GM12874 (cell line): ENCODE results near the gene SPAG7.

ENCODE experiments used
- TF ChIP-seq, protein P1 (sequence below): IDR thresholded peaks from 2 replicates; pipeline ENCODE4 v1.5.1; 2011; ENCODE audit warnings: low read depth, mild to moderate bottlenecking, control low read depth, low read length, moderate library complexity; ENCODE audit not compliant: insufficient read depth

Gene SPAG7

DNA sequence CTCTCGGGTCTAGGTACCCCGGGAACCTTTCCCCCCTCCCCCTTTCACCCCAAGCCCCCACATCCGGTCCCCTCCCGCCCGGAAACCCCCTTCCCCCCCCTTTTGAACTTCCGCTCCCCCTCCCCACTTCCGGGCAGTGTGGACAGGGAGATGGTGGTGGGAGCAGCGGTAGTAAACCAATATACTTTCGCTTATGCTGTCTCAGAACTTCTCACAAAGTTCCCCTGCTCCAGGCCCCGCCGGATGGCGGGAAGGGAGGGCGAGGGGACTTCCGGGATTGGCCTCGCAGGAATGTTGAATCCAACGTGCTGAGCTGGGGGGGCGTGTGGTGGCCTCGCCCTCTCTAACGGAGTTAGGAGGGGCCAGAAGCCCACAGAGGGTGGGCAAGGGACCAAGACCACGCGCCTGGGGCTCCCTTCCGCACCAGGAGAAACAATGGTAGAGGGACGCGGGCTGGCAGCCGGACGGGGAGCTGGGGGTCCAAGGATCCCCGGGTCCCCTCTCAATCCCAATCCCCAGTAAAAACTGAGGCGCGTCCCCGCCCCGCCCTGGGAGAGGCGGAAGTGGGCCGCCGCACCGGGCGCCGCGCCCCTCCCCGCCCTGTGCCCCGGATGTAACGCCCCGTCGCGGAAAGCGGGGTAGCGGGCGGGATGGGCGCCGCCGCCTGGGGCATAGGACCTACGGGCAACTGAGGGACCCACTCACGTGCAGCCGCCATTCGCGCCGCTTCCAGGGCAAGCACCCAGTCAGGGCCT lies 20.0 kb downstream of the SPAG7 start:
- TF ChIP-seq, protein P1, sequence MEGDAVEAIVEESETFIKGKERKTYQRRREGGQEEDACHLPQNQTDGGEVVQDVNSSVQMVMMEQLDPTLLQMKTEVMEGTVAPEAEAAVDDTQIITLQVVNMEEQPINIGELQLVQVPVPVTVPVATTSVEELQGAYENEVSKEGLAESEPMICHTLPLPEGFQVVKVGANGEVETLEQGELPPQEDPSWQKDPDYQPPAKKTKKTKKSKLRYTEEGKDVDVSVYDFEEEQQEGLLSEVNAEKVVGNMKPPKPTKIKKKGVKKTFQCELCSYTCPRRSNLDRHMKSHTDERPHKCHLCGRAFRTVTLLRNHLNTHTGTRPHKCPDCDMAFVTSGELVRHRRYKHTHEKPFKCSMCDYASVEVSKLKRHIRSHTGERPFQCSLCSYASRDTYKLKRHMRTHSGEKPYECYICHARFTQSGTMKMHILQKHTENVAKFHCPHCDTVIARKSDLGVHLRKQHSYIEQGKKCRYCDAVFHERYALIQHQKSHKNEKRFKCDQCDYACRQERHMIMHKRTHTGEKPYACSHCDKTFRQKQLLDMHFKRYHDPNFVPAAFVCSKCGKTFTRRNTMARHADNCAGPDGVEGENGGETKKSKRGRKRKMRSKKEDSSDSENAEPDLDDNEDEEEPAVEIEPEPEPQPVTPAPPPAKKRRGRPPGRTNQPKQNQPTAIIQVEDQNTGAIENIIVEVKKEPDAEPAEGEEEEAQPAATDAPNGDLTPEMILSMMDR = no peak

GRCh38 chr17:4947010-4947410 lies 20.6 kb downstream of the SPAG7 start:
- TF ChIP-seq, protein P1 = no peak

DNA sequence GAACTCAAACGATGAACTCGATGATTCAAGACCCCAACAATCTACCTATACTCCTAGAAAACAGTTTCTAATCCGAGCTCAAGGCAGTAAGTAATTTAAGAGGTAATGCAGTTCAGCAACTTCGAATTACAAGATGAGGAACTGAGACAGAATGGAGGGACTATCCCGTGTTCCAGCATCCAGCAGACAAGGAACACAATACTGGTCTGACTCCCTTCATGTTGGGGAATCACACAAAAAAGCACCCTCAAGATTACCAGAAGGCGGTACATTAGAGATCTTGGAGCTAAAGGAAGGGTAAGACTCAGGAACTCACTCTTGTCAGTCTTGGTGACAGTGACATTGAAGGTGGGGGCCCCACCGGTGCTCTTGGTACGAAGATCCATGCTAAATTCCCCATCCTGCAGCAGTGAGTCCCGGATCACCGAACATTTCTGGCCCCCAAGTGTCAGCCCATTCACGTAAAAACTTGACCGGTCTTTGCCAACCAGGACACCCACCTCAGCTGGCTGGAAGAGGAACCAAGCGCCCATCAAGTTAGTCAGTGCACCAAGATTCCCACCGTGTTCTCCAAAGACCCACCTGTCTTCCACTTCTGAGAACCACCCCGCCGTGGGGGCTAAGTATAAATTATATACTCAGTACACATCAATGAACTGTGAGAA lies 21.2 kb downstream of the SPAG7 start:
- TF ChIP-seq, protein P1 = no peak

GRCh38 chr17:4945944-4946280 lies 21.7 kb downstream of the SPAG7 start:
- TF ChIP-seq, protein P1 = no peak

GRCh38 chr17:4945176-4945943 lies 22.3 kb downstream of the SPAG7 start:
- TF ChIP-seq, protein P1 = no peak

GRCh38 chr17:4944554-4945175 lies 23.0 kb downstream of the SPAG7 start:
- TF ChIP-seq, protein P1 = no peak

DNA sequence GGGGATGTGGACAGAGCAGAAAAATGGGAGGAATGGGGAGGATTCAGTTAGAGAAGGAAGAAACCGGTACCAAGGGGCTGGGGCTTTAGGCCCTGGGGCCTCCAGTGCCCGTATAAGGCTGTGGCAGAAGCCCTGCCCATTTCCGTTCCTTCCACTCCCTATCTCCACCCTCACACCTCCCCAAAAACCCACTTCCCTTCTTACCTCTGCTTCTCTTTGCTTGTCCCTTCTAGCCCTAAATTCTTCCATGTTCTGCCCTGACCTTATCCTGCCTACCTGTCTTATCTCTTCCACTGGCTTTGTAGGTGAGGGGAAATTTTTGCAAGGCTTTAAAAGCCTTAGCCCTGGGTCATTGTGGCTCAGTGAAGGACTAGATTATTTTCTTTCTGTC lies 23.5 kb downstream of the SPAG7 start:
- TF ChIP-seq, protein P1 = no peak
